Measurements from ENCODE around the gene ARSA.
"Not testable (repeated sequence)": the region's sequence is repeated elsewhere in the genome, so short reads cannot be mapped to it uniquely, and the experiment has no call there.

ARSA gene

GRCh38 chr22:50622723-50623327 lies 5.1 kb downstream of the ARSA start:
- Histone ChIP-seq H3K27me3 (ENCODE audit: insufficient read depth, insufficient read length) (no peaks in the 10 kb centered on the region), H3K9ac (ENCODE audit: insufficient read length, low read depth) (no peak overlapping the region), H3K36me3 (ENCODE audit: insufficient read depth, insufficient read length, low read length) (peaks cover 12% of the 10 kb centered on the region), H3K4me3 (ENCODE audit: insufficient read length, low read depth) (no peak overlapping the region), H3K4me1 (ENCODE audit: insufficient read depth, insufficient read length) (peaks cover 6% of the 10 kb centered on the region), H3K9me3 (ENCODE audit: insufficient read depth, low read length) (no peaks in the 10 kb centered on the region)
- DNase-seq (ENCODE audit: low read depth, low spot score): no peak
- TF ChIP-seq ZNF274 (IDR thresholded peaks at IDR 0.05; ENCODE audit: low read depth, low read length): no peak
- TF ChIP-seq SUZ12 (IDR thresholded peaks at IDR 0.05; ENCODE audit: extremely low read depth, insufficient read depth, insufficient read length): no peak
- TF ChIP-seq YY1 (IDR thresholded peaks at IDR 0.05; ENCODE audit: insufficient read depth, insufficient read length): no peak

DNA sequence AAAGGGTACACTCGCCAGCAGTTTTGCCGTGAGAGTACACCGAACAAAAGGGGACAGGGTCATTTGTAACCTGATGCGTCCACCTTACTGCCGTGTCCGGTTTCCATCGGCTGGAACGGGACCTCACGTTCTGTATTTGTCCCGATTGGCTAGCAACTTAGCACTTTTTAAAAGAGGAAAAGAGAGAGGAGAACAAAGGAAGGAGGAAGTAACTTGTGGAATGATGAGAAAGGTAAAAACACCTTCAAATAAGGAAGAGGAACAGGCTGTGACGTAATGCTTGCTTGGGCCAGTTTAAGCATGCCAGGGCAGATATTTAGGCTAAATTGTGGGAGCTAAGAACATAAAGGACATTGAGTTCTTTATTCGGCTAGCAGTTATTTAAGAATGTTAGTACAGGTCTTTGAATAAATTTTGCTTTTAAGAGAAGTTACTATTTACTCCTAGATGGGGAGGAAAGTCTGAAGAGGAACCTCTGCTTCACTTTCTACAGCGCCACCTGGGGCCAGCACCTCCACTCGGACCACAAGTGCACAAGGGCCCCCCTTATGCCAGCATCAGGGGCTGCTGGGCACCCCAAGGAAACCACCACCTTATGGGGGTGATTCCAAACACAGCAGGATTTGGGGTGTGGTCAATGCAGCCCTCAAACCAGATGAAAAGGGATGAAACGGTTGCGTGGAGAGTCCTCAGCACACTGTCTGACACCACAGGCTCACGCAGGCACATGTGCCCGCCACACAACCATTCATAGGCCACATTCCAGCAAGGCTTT lies 5.8 kb downstream of the ARSA start:
- Histone ChIP-seq H3K9me3 (ENCODE audit: insufficient read depth, low read length) (no peaks in the 10 kb centered on the region), H3K36me3 (ENCODE audit: insufficient read depth, insufficient read length, low read length) (peaks cover 12% of the 10 kb centered on the region), H3K4me3 (ENCODE audit: insufficient read length, low read depth) (no peak overlapping the region), H3K4me1 (ENCODE audit: insufficient read depth, insufficient read length) (peaks cover 6% of the 10 kb centered on the region), H3K27me3 (ENCODE audit: insufficient read depth, insufficient read length) (no peaks in the 10 kb centered on the region), H3K9ac (ENCODE audit: insufficient read length, low read depth) (no peak overlapping the region)
- TF ChIP-seq YY1 (IDR thresholded peaks at IDR 0.05; ENCODE audit: insufficient read depth, insufficient read length) (no peak), ZNF274 (IDR thresholded peaks at IDR 0.05; ENCODE audit: low read depth, low read length) (no peak), SUZ12 (IDR thresholded peaks at IDR 0.05; ENCODE audit: extremely low read depth, insufficient read depth, insufficient read length) (no peak)
- DNase-seq (ENCODE audit: low read depth, low spot score): no peak

- no peak for TF ChIP-seq YY1 (IDR thresholded peaks at IDR 0.05; ENCODE audit: insufficient read depth, insufficient read length)
- no peak for TF ChIP-seq ZNF274 (IDR thresholded peaks at IDR 0.05; ENCODE audit: low read depth, low read length)
- TF ChIP-seq SUZ12 (IDR thresholded peaks at IDR 0.05; ENCODE audit: extremely low read depth, insufficient read depth, insufficient read length): no peak
- Histone ChIP-seq H3K9me3 (ENCODE audit: insufficient read depth, low read length) (no peaks in the 10 kb centered on the region), H3K4me3 (ENCODE audit: insufficient read length, low read depth) (no peak overlapping the region), H3K36me3 (ENCODE audit: insufficient read depth, insufficient read length, low read length) (peaks cover 12% of the 10 kb centered on the region), H3K27me3 (ENCODE audit: insufficient read depth, insufficient read length) (no peaks in the 10 kb centered on the region), H3K4me1 (ENCODE audit: insufficient read depth, insufficient read length) (peaks cover 6% of the 10 kb centered on the region), H3K9ac (ENCODE audit: insufficient read length, low read depth) (no peak overlapping the region)
- DNase-seq (ENCODE audit: low read depth, low spot score): no peak
Observed at GRCh38 chr22:50621356-50621880, 6.5 kb downstream of the ARSA start.

DNA sequence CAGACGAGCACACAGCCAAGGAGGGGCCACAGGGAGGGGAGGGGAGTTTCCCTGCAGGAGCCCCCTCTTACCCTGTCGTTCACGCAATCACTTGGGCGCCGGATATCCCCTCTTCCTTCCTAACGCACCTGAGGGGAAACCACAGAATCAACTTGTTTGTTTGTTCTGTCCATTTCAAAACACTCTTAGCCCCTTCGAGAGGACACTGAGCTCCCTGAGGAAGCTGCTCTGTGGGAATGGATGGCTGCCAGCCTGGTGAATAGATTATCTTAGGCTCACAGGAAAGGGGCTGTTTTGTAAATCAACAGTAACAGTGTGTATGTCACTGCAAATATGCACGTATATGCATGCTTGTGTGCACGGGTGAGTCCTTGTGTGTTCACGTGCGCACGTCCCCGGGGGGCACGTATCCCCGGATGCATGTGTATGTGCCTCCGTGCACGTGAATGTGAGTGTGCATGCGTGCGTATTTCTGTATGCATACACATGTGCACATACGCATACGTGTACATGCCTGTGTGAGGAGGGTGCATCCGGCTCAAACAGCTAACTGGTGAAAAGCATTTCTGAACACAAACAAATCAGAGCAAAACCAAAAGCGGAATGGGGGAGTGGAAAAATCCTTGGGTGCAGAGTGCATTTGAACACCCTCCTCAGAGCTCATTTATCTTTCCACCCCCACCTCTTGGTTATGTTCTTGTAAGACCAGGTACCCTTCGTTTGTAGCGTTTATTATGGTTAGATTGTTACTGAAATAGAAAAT lies 7.2 kb downstream of the ARSA start:
- TF ChIP-seq ZNF274 (IDR thresholded peaks at IDR 0.05; ENCODE audit: low read depth, low read length) (no peak), YY1 (IDR thresholded peaks at IDR 0.05; ENCODE audit: insufficient read depth, insufficient read length) (no peak)
- DNase-seq (ENCODE audit: low read depth, low spot score): peak; percentile 66
- H3K27me3 ChIP-seq (ENCODE audit: insufficient read depth, insufficient read length): no peaks in the 10 kb centered on the region
- H3K4me1 ChIP-seq (ENCODE audit: insufficient read depth, insufficient read length): peaks cover 6% of the 10 kb centered on the region
- H3K9me3 ChIP-seq (ENCODE audit: insufficient read depth, low read length): no peaks in the 10 kb centered on the region
- H3K9ac ChIP-seq (ENCODE audit: insufficient read length, low read depth): no peak overlapping the region
- peaks cover 9% of the 10 kb centered on the region for H3K36me3 ChIP-seq (ENCODE audit: insufficient read depth, insufficient read length, low read length)
- H3K4me3 ChIP-seq (ENCODE audit: insufficient read length, low read depth): no peak overlapping the region

DNA sequence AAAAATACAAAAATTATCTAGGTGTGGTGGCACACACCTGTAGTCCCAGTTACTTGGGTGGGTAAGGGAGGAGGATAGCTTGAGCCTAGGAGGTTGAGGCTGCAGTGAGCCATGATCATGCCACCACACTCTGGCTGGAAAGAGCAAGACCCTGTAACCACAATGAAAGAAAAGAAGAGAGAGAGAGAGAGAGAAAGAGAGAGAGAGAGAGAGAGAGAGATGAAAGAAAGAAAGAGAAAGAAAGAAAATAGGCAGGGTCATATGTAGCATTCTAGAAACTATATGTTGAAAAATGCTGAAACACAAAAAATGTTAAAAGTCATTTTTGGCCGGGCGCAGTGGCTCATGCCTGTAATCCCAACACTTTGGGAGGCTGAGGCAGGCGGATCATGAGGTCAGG lies 13.7 kb downstream of the ARSA start:
- not testable (repeated sequence) for H3K4me1 ChIP-seq (ENCODE audit: insufficient read depth, insufficient read length); H3K9ac ChIP-seq (ENCODE audit: insufficient read length, low read depth); H3K4me3 ChIP-seq (ENCODE audit: insufficient read length, low read depth); H3K9me3 ChIP-seq (ENCODE audit: insufficient read depth, low read length); H3K27me3 ChIP-seq (ENCODE audit: insufficient read depth, insufficient read length); H3K36me3 ChIP-seq (ENCODE audit: insufficient read depth, insufficient read length, low read length); DNase-seq (ENCODE audit: low read depth, low spot score)

- H3K27me3 ChIP-seq (ENCODE audit: insufficient read depth, insufficient read length): peaks cover 5% of the 10 kb centered on the region
- H3K9me3 ChIP-seq (ENCODE audit: insufficient read depth, low read length): no peaks in the 10 kb centered on the region
- H3K36me3 ChIP-seq (ENCODE audit: insufficient read depth, insufficient read length, low read length): no peaks in the 10 kb centered on the region
- no peak overlapping the region for H3K9ac ChIP-seq (ENCODE audit: insufficient read length, low read depth)
- H3K4me3 ChIP-seq (ENCODE audit: insufficient read length, low read depth): no peak overlapping the region
- TF ChIP-seq YY1 (IDR thresholded peaks at IDR 0.05; ENCODE audit: insufficient read depth, insufficient read length): no peak
- no peak for TF ChIP-seq ZNF274 (IDR thresholded peaks at IDR 0.05; ENCODE audit: low read depth, low read length)
- TF ChIP-seq SUZ12 (IDR thresholded peaks at IDR 0.05; ENCODE audit: extremely low read depth, insufficient read depth, insufficient read length): no peak
- peaks cover 9% of the 10 kb centered on the region for H3K4me1 ChIP-seq (ENCODE audit: insufficient read depth, insufficient read length)
- no peak for DNase-seq (ENCODE audit: low read depth, low spot score)
Observed at GRCh38 chr22:50613291-50613981, 14.5 kb downstream of the ARSA start.
